T-helper 1 cell (primary cell): ENCODE measurements around the gene STKLD1.
"Not testable (repeated sequence)": the region's sequence is repeated elsewhere in the genome, so short reads cannot be mapped to it uniquely, and the experiment has no call there.

ENCODE experiments used
- DNase-seq, 5 donors: peaks; one replicate each; pipeline ENCODE4 v3.0.0-alpha.2; 2012 to 2020

The STKLD1 gene

GRCh38 chr9:133389025-133389557 lies 12.9 kb downstream of the STKLD1 start:
- no peak for DNase-seq

GRCh38 chr9:133389562-133389961 lies 13.4 kb downstream of the STKLD1 start:
- no peak for DNase-seq

GRCh38 chr9:133390713-133391112 lies 14.5 kb downstream of the STKLD1 start:
- DNase-seq, result no peak

GRCh38 chr9:133391449-133391848 lies 15.3 kb downstream of the STKLD1 start:
- not testable (repeated sequence) for DNase-seq

- not testable (repeated sequence) for DNase-seq
Measured at GRCh38 chr9:133392308-133392707, 16.1 kb downstream of the STKLD1 start.

GRCh38 chr9:133393399-133393798 lies 17.2 kb downstream of the STKLD1 start:
- DNase-seq, result no peak

GRCh38 chr9:133394687-133395271 lies 18.6 kb downstream of the STKLD1 start:
- DNase-seq, result no peak

GRCh38 chr9:133396952-133397351 lies 20.8 kb downstream of the STKLD1 start:
- no peak for DNase-seq

GRCh38 chr9:133397370-133397769 lies 21.2 kb downstream of the STKLD1 start:
- no peak for DNase-seq

GRCh38 chr9:133397895-133398294 lies 21.7 kb downstream of the STKLD1 start:
- DNase-seq, result no peak

- no peak for DNase-seq
Measured at GRCh38 chr9:133400292-133400691, 24.1 kb downstream of the STKLD1 start.

GRCh38 chr9:133401588-133401987 lies 25.4 kb downstream of the STKLD1 start:
- no peak for DNase-seq

- DNase-seq, result no peak
Measured at GRCh38 chr9:133402689-133403088, 26.5 kb downstream of the STKLD1 start.

GRCh38 chr9:133403766-133404453 lies 27.7 kb downstream of the STKLD1 start:
- peak in 4 of 5 donors; percentile 41 to 56 (median 49) for DNase-seq

GRCh38 chr9:133404454-133405002 lies 28.4 kb downstream of the STKLD1 start:
- no peak for DNase-seq

GRCh38 chr9:133405508-133406438 lies 29.6 kb downstream of the STKLD1 start:
- DNase-seq, result no peak

- peak; percentile 52 to 74 (median 71) for DNase-seq
Measured at GRCh38 chr9:133406480-133407307, 30.5 kb downstream of the STKLD1 start.

- DNase-seq, result no peak
Measured at GRCh38 chr9:133408042-133408441, 31.9 kb downstream of the STKLD1 start.

- no peak for DNase-seq
Measured at GRCh38 chr9:133415170-133415569, 39.0 kb downstream of the STKLD1 start.

GRCh38 chr9:133417541-133418461 lies 41.6 kb downstream of the STKLD1 start, which contains the start of gene REXO4:
TSS of gene REXO4 (minus strand) at chr9:133418010. CDS start at chr9:133417844, 166 bp downstream.
- peak; percentile 49 to 93 (median 69) for DNase-seq

- no peak for DNase-seq
Measured at GRCh38 chr9:133419005-133419404, 42.8 kb downstream of the STKLD1 start.
